DOHH2 (cell line): Measurements from ENCODE around the gene LAGE3.

Experiments
- CTCF ChIP-seq: fragments of 200-600 bp; sonication (generic); IDR thresholded peaks from one replicate; pipeline ENCODE4 v1.5.1; 2014; ENCODE audit warnings: antibody characterized with exemption, mild to moderate bottlenecking, low read depth, low read length; ENCODE audit not compliant: poor library complexity, severe bottlenecking
- EZH2phosphoT487 ChIP-seq: fragments of 200-600 bp; sonication (generic); IDR thresholded peaks from 2 replicates; pipeline ENCODE4 v1.6.1; 2017; ENCODE audit warnings: borderline replicate concordance, mild to moderate bottlenecking, antibody characterized with exemption, low read length, moderate library complexity, mixed read lengths

GRCh38 chrX:154430916-154431315 is 48.2 kb downstream of the LAGE3 start:
- TF ChIP-seq CTCF (no peak), EZH2phosphoT487 (no peak)
